Endodermal cell (in vitro differentiated cells): ENCODE measurements around the gene ERC1. TPM values are rescaled to one million over a fixed set of nuclear protein-coding genes. Genes with fewer than 3 reads are reported as not detected.

ENCODE experiments used
- DNase-seq: peaks from one replicate; pipeline ENCODE4 v3.0.0-alpha.2; 2017
- H3K27ac ChIP-seq: 2 replicates; pipeline ENCODE4 v1.5.1; 2013; ENCODE audit warnings: mild to moderate bottlenecking, low read depth, low read length, moderate library complexity
- H3K27me3 ChIP-seq: 2 replicates; pipeline ENCODE4 v1.6.1; 2013; ENCODE audit warnings: mild to moderate bottlenecking, low read length, moderate library complexity; ENCODE audit not compliant: insufficient read depth, control insufficient read depth, poor library complexity, severe bottlenecking
- H3K36me3 ChIP-seq: 2 replicates; pipeline ENCODE4 v1.7.0; 2013; ENCODE audit warnings: mild to moderate bottlenecking, low read length, moderate library complexity; ENCODE audit not compliant: control insufficient read depth, insufficient read depth
- H3K4me1 ChIP-seq: one replicate; pipeline ENCODE4 v1.7.0; 2013; ENCODE audit warnings: low read length; ENCODE audit not compliant: control insufficient read depth, insufficient read depth
- H3K4me3 ChIP-seq: 2 replicates; pipeline ENCODE4 v1.5.1; 2013; ENCODE audit warnings: mild to moderate bottlenecking, low read length, moderate library complexity
- H3K9ac ChIP-seq: 2 replicates; pipeline ENCODE4 v1.6.1; 2013; ENCODE audit warnings: mild to moderate bottlenecking, low read length, moderate library complexity; ENCODE audit not compliant: poor library complexity, severe bottlenecking; ENCODE audit errors: extremely low read depth
- H3K9me3 ChIP-seq: 2 replicates; pipeline ENCODE4 v1.6.1; 2013; ENCODE audit warnings: mild to moderate bottlenecking, low read length, moderate library complexity; ENCODE audit not compliant: control insufficient read depth
- H3K27ac Mint-ChIP-seq: 2 replicates; pipeline ENCODE4 v1.8.0; 2020; ENCODE audit warnings: mixed read lengths
- H3K27me3 Mint-ChIP-seq: 2 replicates; pipeline ENCODE4 v1.8.0; 2021; ENCODE audit warnings: mild to moderate bottlenecking, mixed read lengths; ENCODE audit not compliant: insufficient read depth
- H3K36me3 Mint-ChIP-seq: 2 replicates; pipeline ENCODE4 v1.8.0; 2020; ENCODE audit warnings: low read depth, mixed read lengths
- H3K4me1 Mint-ChIP-seq: 2 replicates; pipeline ENCODE4 v1.8.0; 2020; ENCODE audit warnings: mixed read lengths
- H3K4me3 Mint-ChIP-seq: 2 replicates; pipeline ENCODE4 v1.8.0; 2020; ENCODE audit warnings: mild to moderate bottlenecking, moderate library complexity, mixed read lengths
- H3K9me3 Mint-ChIP-seq: 2 replicates; pipeline ENCODE4 v1.8.0; 2020; ENCODE audit warnings: mild to moderate bottlenecking, mixed read lengths
- WGBS, 2 experiments: methylation state at CpG; one replicate each; pipeline versions ENCODE4 v1.1.5 to v1.1.7; 2013; ENCODE audit warnings: missing lambda C conversion rate in 2 of 2, mixed read lengths in 1 of 2; ENCODE audit not compliant: insufficient coverage in 1 of 2, insufficient read length in 1 of 2; 5-methylcytosine and 5-hydroxymethylcytosine counted together
- total RNA-seq, 2 donors: library from RNA; stranded (reverse); fragmentation: NEBNext Ultra II Directional in 1 of 2; extraction: Animal tissue kit (Norgen Biotek cat#: 25700) in 1 of 2; gene quantifications; 2 replicates in 1 of 2; 3 replicates in 1 of 2; pipeline ENCODE4 v1.2.1, GENCODE V29; 2021
- TF ChIP-seq, protein P1 (sequence below): fragments of 200-600 bp; sonication (generic); conservative IDR thresholded peaks from 2 replicates; pipeline ENCODE4 v1.5.0; 2021; ENCODE audit warnings: antibody characterized with exemption, mild to moderate bottlenecking

Gene ERC1
- total RNA-seq, 2 donors from 2014 or later = 60.6 to 159 TPM

DNA sequence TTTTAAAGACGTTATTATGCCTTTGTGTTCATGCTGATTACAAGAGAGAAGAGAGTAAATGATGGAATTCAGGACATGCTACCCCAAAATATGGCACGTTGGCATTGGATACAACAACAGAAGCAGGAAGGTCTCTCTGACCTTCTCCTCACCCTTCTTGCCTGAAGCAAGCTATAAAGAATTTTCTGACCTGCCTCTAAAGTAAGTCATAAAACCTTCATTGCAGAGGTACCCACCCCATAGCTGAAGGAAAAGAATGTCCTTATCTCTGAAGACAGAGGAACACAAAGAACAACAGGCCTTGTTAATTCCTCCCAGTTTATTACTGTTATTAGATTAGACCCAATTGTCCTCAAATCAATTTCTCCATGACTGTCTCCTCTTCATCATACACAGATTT, 427.1 kb downstream of the ERC1 start:
- peaks cover 73% of the 10 kb centered on the region for H3K36me3 Mint-ChIP-seq
- TF ChIP-seq, protein P1, sequence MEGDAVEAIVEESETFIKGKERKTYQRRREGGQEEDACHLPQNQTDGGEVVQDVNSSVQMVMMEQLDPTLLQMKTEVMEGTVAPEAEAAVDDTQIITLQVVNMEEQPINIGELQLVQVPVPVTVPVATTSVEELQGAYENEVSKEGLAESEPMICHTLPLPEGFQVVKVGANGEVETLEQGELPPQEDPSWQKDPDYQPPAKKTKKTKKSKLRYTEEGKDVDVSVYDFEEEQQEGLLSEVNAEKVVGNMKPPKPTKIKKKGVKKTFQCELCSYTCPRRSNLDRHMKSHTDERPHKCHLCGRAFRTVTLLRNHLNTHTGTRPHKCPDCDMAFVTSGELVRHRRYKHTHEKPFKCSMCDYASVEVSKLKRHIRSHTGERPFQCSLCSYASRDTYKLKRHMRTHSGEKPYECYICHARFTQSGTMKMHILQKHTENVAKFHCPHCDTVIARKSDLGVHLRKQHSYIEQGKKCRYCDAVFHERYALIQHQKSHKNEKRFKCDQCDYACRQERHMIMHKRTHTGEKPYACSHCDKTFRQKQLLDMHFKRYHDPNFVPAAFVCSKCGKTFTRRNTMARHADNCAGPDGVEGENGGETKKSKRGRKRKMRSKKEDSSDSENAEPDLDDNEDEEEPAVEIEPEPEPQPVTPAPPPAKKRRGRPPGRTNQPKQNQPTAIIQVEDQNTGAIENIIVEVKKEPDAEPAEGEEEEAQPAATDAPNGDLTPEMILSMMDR = no peak
- no peak for DNase-seq
- no peak overlapping the region for H3K4me3 Mint-ChIP-seq
- Histone ChIP-seq H3K36me3 (peaks cover 5% of the 10 kb centered on the region), H3K27me3 (no peaks in the 10 kb centered on the region), H3K9ac (no peak overlapping the region), H3K9me3 (peaks cover 45% of the 10 kb centered on the region), H3K4me1 (no peaks in the 10 kb centered on the region), H3K27ac (no peak overlapping the region), H3K4me3 (no peak overlapping the region)
- H3K9me3 Mint-ChIP-seq = peaks cover 40% of the 10 kb centered on the region
- no peak overlapping the region for H3K27ac Mint-ChIP-seq
- no peaks in the 10 kb centered on the region for H3K4me1 Mint-ChIP-seq
- WGBS, 2 experiments = 77 to 100% methylated on average over 1 to 2 of the region's 2 CpGs
- peaks cover 2% of the 10 kb centered on the region for H3K27me3 Mint-ChIP-seq

GRCh38 chr12:1419849-1420371, 428.9 kb downstream of the ERC1 start:
- no peak overlapping the region for H3K27ac Mint-ChIP-seq
- H3K27me3 Mint-ChIP-seq = peaks cover 2% of the 10 kb centered on the region
- Histone ChIP-seq H3K4me1 (no peaks in the 10 kb centered on the region), H3K9ac (no peak overlapping the region), H3K27me3 (no peaks in the 10 kb centered on the region), H3K4me3 (no peak overlapping the region), H3K36me3 (peaks cover 5% of the 10 kb centered on the region), H3K27ac (no peak overlapping the region), H3K9me3 (peaks cover 45% of the 10 kb centered on the region)
- H3K4me1 Mint-ChIP-seq = peaks cover 7% of the 10 kb centered on the region
- H3K4me3 Mint-ChIP-seq = no peak overlapping the region
- TF ChIP-seq, protein P1 = no peak
- 50% methylated on average over 1 of the region's 1 CpG; no CpG with 5 or more reads in 1 of the 2 experiments for WGBS, 2 experiments
- H3K9me3 Mint-ChIP-seq = peaks cover 42% of the 10 kb centered on the region
- no peak for DNase-seq
- peaks cover 62% of the 10 kb centered on the region for H3K36me3 Mint-ChIP-seq

GRCh38 chr12:1421091-1421846, 430.2 kb downstream of the ERC1 start:
- H3K27ac ChIP-seq = no peak overlapping the region
- DNase-seq = no peak
- Mint-ChIP-seq H3K27ac (no peak overlapping the region), H3K36me3 (peaks cover 55% of the 10 kb centered on the region), H3K27me3 (peaks cover 2% of the 10 kb centered on the region), H3K9me3 (peaks cover 42% of the 10 kb centered on the region), H3K4me3 (no peak overlapping the region), H3K4me1 (peaks cover 13% of the 10 kb centered on the region)
- no peak overlapping the region for H3K9ac ChIP-seq
- H3K4me3 ChIP-seq = peak overlapping the region; percentile 64
- WGBS, 2 experiments = 95 to 100% methylated on average over 4 to 9 of the region's 11 CpGs
- no peaks in the 10 kb centered on the region for H3K4me1 ChIP-seq
- peaks cover 45% of the 10 kb centered on the region for H3K9me3 ChIP-seq
- peaks cover 5% of the 10 kb centered on the region for H3K36me3 ChIP-seq
- TF ChIP-seq, protein P1 = no peak
- H3K27me3 ChIP-seq = no peaks in the 10 kb centered on the region
